ENCODE measurements around the gene ATP8B1. TPM values are rescaled to one million over a fixed set of nuclear protein-coding genes. Genes with fewer than 3 reads are reported as not detected.
"Not testable (repeated sequence)": the region's sequence is repeated elsewhere in the genome, so short reads cannot be mapped to it uniquely, and the experiment has no call there.

The ATP8B1 gene
- total and polyA plus RNA-seq, 2 of the 8 experiments (the other 6 are each of a cell fraction or from before 2014, with no cell fraction given), result 1.1 to 4.6 TPM

DNA sequence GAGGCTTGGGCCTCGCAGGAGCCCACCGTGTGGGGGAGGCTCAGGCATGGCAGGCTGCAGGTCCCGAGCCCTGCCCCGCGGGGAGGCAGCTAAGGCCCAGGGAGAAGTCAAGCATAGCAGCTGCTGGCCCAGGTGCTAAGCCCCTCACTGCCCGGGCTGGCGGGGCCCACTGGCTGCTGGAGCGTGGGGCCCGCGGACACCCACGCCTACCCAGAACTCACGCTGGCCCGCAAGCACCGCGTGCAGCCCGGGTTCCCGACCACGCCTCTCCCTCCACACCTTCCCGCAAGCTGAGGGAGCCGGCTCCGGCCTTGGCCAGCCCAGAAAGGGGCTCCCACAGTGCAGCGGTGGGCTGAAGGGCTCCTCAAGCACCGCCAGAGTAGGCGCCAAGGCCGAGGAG lies 159.4 kb downstream of the ATP8B1 start:
- H3K27ac ChIP-seq (ENCODE audit: low read depth, low read length); H4K5ac ChIP-seq (ENCODE audit: insufficient read length, low read depth, low read length); H3K23ac ChIP-seq (ENCODE audit: insufficient read length); H2BK20ac ChIP-seq (ENCODE audit: low read length); H3K79me2 ChIP-seq (ENCODE audit: control insufficient read depth in 1 of 2, insufficient read depth in 2 of 2, low read length in 2 of 2); H4K20me1 ChIP-seq (replicated peaks in 1 of 2; ENCODE audit: control insufficient read depth in 1 of 2, insufficient read depth in 2 of 2, low read length in 2 of 2); FAIRE-seq; H2BK120ac ChIP-seq (replicated peaks; ENCODE audit: low read depth, low read length); H3K4me2 ChIP-seq (ENCODE audit: insufficient read depth in 1 of 2, low read depth in 2 of 2, low read length in 2 of 2); H2BK12ac ChIP-seq (ENCODE audit: low read depth, low read length); H3K79me1 ChIP-seq (ENCODE audit: low read depth, low read length); H2AFZ ChIP-seq (ENCODE audit: low read length); DNase-seq (ENCODE audit: low read depth in 1 of 2, low spot score in 2 of 2); H3K27me3 ChIP-seq (replicated peaks in 1 of 4; ENCODE audit: control insufficient read depth in 3 of 4, extremely low read depth in 1 of 4, insufficient read depth in 3 of 4, low read length in 3 of 4); H2BK15ac ChIP-seq (ENCODE audit: low read length); H3K56ac ChIP-seq (replicated peaks; ENCODE audit: insufficient read length, low read depth, low read length); H3K4ac ChIP-seq (replicated peaks; ENCODE audit: insufficient read length, low read depth, low read length); H4K8ac ChIP-seq (ENCODE audit: extremely low read depth, insufficient read depth, low read length); H3K23me2 ChIP-seq (ENCODE audit: low read depth, low read length); H3K9me3 ChIP-seq (ENCODE audit: insufficient read depth in 2 of 2, low read depth in 1 of 2, low read length in 1 of 2); H3K9ac ChIP-seq (replicated peaks in 1 of 4; ENCODE audit: extremely low read depth in 1 of 4, low read depth in 3 of 4, low read length in 3 of 4); H3K4me3 ChIP-seq (ENCODE audit: extremely low read depth in 1 of 4, insufficient read depth in 2 of 4, low read depth in 3 of 4, low read length in 4 of 4); H3K14ac ChIP-seq (ENCODE audit: insufficient read length); H3K4me1 ChIP-seq (replicated peaks in 1 of 4; ENCODE audit: control insufficient read depth in 3 of 4, insufficient read depth in 4 of 4, low read length in 3 of 4); POLR2A ChIA-PET (ENCODE audit: partially characterized antibody); H2AK5ac ChIP-seq (ENCODE audit: low read depth, low read length); H2BK5ac ChIP-seq (ENCODE audit: low read depth, low read length); H3K36me3 ChIP-seq (ENCODE audit: control insufficient read depth in 2 of 4, insufficient read depth in 4 of 4, low read length in 3 of 4); H3K18ac ChIP-seq (ENCODE audit: extremely low read depth, low read length); H4K91ac ChIP-seq (replicated peaks; ENCODE audit: insufficient read length, low read length): not testable (repeated sequence)
- 94% methylated on average over 24 of the region's 25 CpGs; no CpG with 5 or more reads in 1 of the 2 experiments for WGBS, 2 experiments (ENCODE audit: extremely low coverage in 1 of 2, insufficient coverage in 1 of 2, insufficient read length in 1 of 2, insufficient replicate concordance in 2 of 2, low coverage in 1 of 2, low lambda C conversion rate in 2 of 2, missing lambda C conversion rate in 1 of 2)
- CTCF ChIA-PET (ENCODE audit: partially characterized antibody), result interaction anchor here (0.8 to 1.3 kb wide), 3 partner anchors 8 to 133 kb away, joined by 3 to 5 read pairs (median 3); no protein-coding TSS in a partner anchor

GRCh38 chr18:57642462-57642861 lies 160.7 kb downstream of the ATP8B1 start:
- FAIRE-seq; H4K91ac ChIP-seq (replicated peaks; ENCODE audit: insufficient read length, low read length); H2BK15ac ChIP-seq (ENCODE audit: low read length); H2BK120ac ChIP-seq (replicated peaks; ENCODE audit: low read depth, low read length); POLR2A ChIA-PET (ENCODE audit: partially characterized antibody); H3K14ac ChIP-seq (ENCODE audit: insufficient read length); H3K9me3 ChIP-seq (ENCODE audit: insufficient read depth in 2 of 2, low read depth in 1 of 2, low read length in 1 of 2); H3K79me2 ChIP-seq (ENCODE audit: control insufficient read depth in 1 of 2, insufficient read depth in 2 of 2, low read length in 2 of 2); H3K36me3 ChIP-seq (ENCODE audit: control insufficient read depth in 2 of 4, insufficient read depth in 4 of 4, low read length in 3 of 4); H3K27ac ChIP-seq (ENCODE audit: low read depth, low read length); H3K23ac ChIP-seq (ENCODE audit: insufficient read length); H3K23me2 ChIP-seq (ENCODE audit: low read depth, low read length); H3K27me3 ChIP-seq (replicated peaks in 1 of 4; ENCODE audit: control insufficient read depth in 3 of 4, extremely low read depth in 1 of 4, insufficient read depth in 3 of 4, low read length in 3 of 4); H4K8ac ChIP-seq (ENCODE audit: extremely low read depth, insufficient read depth, low read length); H3K4ac ChIP-seq (replicated peaks; ENCODE audit: insufficient read length, low read depth, low read length); H2AFZ ChIP-seq (ENCODE audit: low read length); H2AK5ac ChIP-seq (ENCODE audit: low read depth, low read length); H2BK5ac ChIP-seq (ENCODE audit: low read depth, low read length); H3K56ac ChIP-seq (replicated peaks; ENCODE audit: insufficient read length, low read depth, low read length); H4K5ac ChIP-seq (ENCODE audit: insufficient read length, low read depth, low read length); DNase-seq (ENCODE audit: low read depth in 1 of 2, low spot score in 2 of 2); H2BK20ac ChIP-seq (ENCODE audit: low read length); H3K4me3 ChIP-seq (ENCODE audit: extremely low read depth in 1 of 4, insufficient read depth in 2 of 4, low read depth in 3 of 4, low read length in 4 of 4); H4K20me1 ChIP-seq (replicated peaks in 1 of 2; ENCODE audit: control insufficient read depth in 1 of 2, insufficient read depth in 2 of 2, low read length in 2 of 2); H3K4me2 ChIP-seq (ENCODE audit: insufficient read depth in 1 of 2, low read depth in 2 of 2, low read length in 2 of 2); H3K4me1 ChIP-seq (replicated peaks in 1 of 4; ENCODE audit: control insufficient read depth in 3 of 4, insufficient read depth in 4 of 4, low read length in 3 of 4); H3K9ac ChIP-seq (replicated peaks in 1 of 4; ENCODE audit: extremely low read depth in 1 of 4, low read depth in 3 of 4, low read length in 3 of 4); H3K79me1 ChIP-seq (ENCODE audit: low read depth, low read length); H3K18ac ChIP-seq (ENCODE audit: extremely low read depth, low read length); H2BK12ac ChIP-seq (ENCODE audit: low read depth, low read length): not testable (repeated sequence)
- CTCF ChIA-PET (ENCODE audit: partially characterized antibody), result interaction anchor here (0.7 to 1.1 kb wide), 4 partner anchors 11 to 264 kb away, joined by 3 to 5 read pairs (median 3); no protein-coding TSS in a partner anchor
- 99% methylated on average over 19 of the region's 29 CpGs; no CpG with 5 or more reads in 1 of the 2 experiments for WGBS, 2 experiments (ENCODE audit: extremely low coverage in 1 of 2, insufficient coverage in 1 of 2, insufficient read length in 1 of 2, insufficient replicate concordance in 2 of 2, low coverage in 1 of 2, low lambda C conversion rate in 2 of 2, missing lambda C conversion rate in 1 of 2)

All from H1 (cell line).